Aorta (tissue), 5 donors: ENCODE measurements around the gene GABRB1. TPM values are rescaled to one million over a fixed set of nuclear protein-coding genes. Genes with fewer than 3 reads are reported as not detected.

Experiments
- ATAC-seq: fragments of 200-7000 bp; cut with Tn5 transposase; one replicate; pipeline ENCODE4 v1.9.1; 2022; ENCODE audit warnings: moderate library complexity; ENCODE audit not compliant: low FRiP score
- DNase-seq, 2 donors: peaks; one replicate each; pipeline ENCODE4 v3.0.0-alpha.2; 2020
- H3K27ac ChIP-seq, 2 donors: one replicate each; pipeline ENCODE4 v1.5.1; 2013; ENCODE audit warnings: low read length in 2 of 2, mild to moderate bottlenecking in 2 of 2, moderate library complexity in 2 of 2, control low read depth in 1 of 2, inconsistent platforms in 1 of 2, low read depth in 1 of 2
- H3K27me3 ChIP-seq, 2 donors: one replicate each; pipeline ENCODE4 v1.6.1; 2013; ENCODE audit warnings: control low read depth in 1 of 2, low read length in 1 of 2, mild to moderate bottlenecking in 1 of 2, moderate library complexity in 1 of 2; ENCODE audit not compliant: insufficient read depth in 2 of 2, control insufficient read depth in 1 of 2
- H3K36me3 ChIP-seq, 2 donors: one replicate each; pipeline ENCODE4 v1.6.1; 2013; ENCODE audit warnings: control low read depth in 1 of 2, low read length in 1 of 2, mild to moderate bottlenecking in 1 of 2; ENCODE audit not compliant: insufficient read depth in 2 of 2, control insufficient read depth in 1 of 2
- H3K4me1 ChIP-seq, 2 donors: one replicate each; pipeline ENCODE4 v1.6.1; 2013; ENCODE audit warnings: low read length in 2 of 2, control low read depth in 1 of 2, mild to moderate bottlenecking in 1 of 2, moderate library complexity in 1 of 2; ENCODE audit not compliant: insufficient read depth in 2 of 2, control insufficient read depth in 1 of 2
- H3K4me3 ChIP-seq, 2 donors: one replicate each; pipeline ENCODE4 v1.5.1; 2013; ENCODE audit warnings: low read length in 2 of 2, control low read depth in 1 of 2, mild to moderate bottlenecking in 1 of 2
- H3K9me3 ChIP-seq: one replicate; pipeline ENCODE4 v1.6.1; 2013; ENCODE audit warnings: mild to moderate bottlenecking, low read length; ENCODE audit not compliant: control insufficient read depth
- WGBS, 2 donors: extraction: QIAGEN DNeasy Blood & Tissue Kit; methylation state at CpG; one replicate each; pipeline ENCODE4 v1.1.7; 2013; 5-methylcytosine and 5-hydroxymethylcytosine counted together
- intact Hi-C, 2 donors: fragments of 100-400 bp; cut with DNase I; formaldehyde crosslinking; loops; one replicate each; pipeline versions ENCODE4 v1.14.2 to v1.15.0; 2022
- polyA plus RNA-seq, 2 donors: library from polyadenylated mRNA; stranded (reverse); fragments of 200-250 nt; gene quantifications; one replicate each; pipeline ENCODE4 v1.2.3, GENCODE V29; 2013
- total RNA-seq, 2 donors: library from RNA; stranded (reverse); fragmentation: NEBNext Ultra II Directional; extraction: Animal tissue kit (Norgen Biotek cat#: 25700); gene quantifications; one replicate each; pipeline ENCODE4 v1.2.1, GENCODE V29; 2021
- donor health status: healthy with polysubstance abuse.
- donor health status: Bipolar disorder and iron deficiency.
- donor health status: DM: no; HTN: no; CAD: no.
- donor health status: DM: no; HTN: no; CAD: no.
- donor health status: DM: yes; HTN: yes; CAD: no.

Gene GABRB1
- total and polyA plus RNA-seq, 4 donors = 0.71 TPM; not detected in 3

GRCh38 chr4:47213971-47214370, 182.6 kb downstream of the GABRB1 start:
- Histone ChIP-seq H3K27me3 (no peaks in the 10 kb centered on the region), H3K36me3 (no peaks in the 10 kb centered on the region), H3K27ac (no peak overlapping the region), H3K4me3 (no peak overlapping the region), H3K4me1 (no peaks in the 10 kb centered on the region), H3K9me3 (no peaks in the 10 kb centered on the region)
- intact Hi-C loops = no loop called here
- 10 to 16% methylated on average over 3 of the region's 3 CpGs for WGBS, 2 donors
- ATAC-seq (no peak), DNase-seq (no peak)

- Histone ChIP-seq H3K27me3 (no peaks in the 10 kb centered on the region), H3K27ac (no peak overlapping the region), H3K36me3 (no peaks in the 10 kb centered on the region), H3K4me1 (no peaks in the 10 kb centered on the region), H3K9me3 (no peaks in the 10 kb centered on the region), H3K4me3 (no peak overlapping the region)
- WGBS, 2 donors = 7 to 29% methylated on average over 1 of the region's 1 CpG
- intact Hi-C loops = no loop called here
- DNase-seq (no peak), ATAC-seq (no peak)
These were observed 184.4 kb downstream of the GABRB1 start for GRCh38 chr4:47215759-47216158.

GRCh38 chr4:47217291-47217690, 185.9 kb downstream of the GABRB1 start:
- intact Hi-C loops = no loop called here
- Histone ChIP-seq H3K27me3 (no peaks in the 10 kb centered on the region), H3K4me3 (no peak overlapping the region), H3K9me3 (no peaks in the 10 kb centered on the region), H3K36me3 (no peaks in the 10 kb centered on the region), H3K27ac (no peak overlapping the region), H3K4me1 (no peaks in the 10 kb centered on the region)
- WGBS, 2 donors = 61 to 82% methylated on average over 1 of the region's 1 CpG
- DNase-seq (no peak), ATAC-seq (no peak)

GRCh38 chr4:47217884-47218283, 186.5 kb downstream of the GABRB1 start:
- WGBS, 2 donors = 48 to 65% methylated on average over 1 of the region's 1 CpG
- Histone ChIP-seq H3K9me3 (no peaks in the 10 kb centered on the region), H3K27ac (no peak overlapping the region), H3K27me3 (no peaks in the 10 kb centered on the region), H3K36me3 (no peaks in the 10 kb centered on the region), H3K4me3 (no peak overlapping the region), H3K4me1 (no peaks in the 10 kb centered on the region)
- DNase-seq (no peak), ATAC-seq (no peak)
- intact Hi-C loops = no loop called here

- H3K4me1 ChIP-seq = no peaks in the 10 kb centered on the region
- ATAC-seq = no peak
- no peaks in the 10 kb centered on the region for H3K36me3 ChIP-seq
- WGBS, 2 donors = 63 to 64% methylated on average over 1 of the region's 1 CpG
- no peaks in the 10 kb centered on the region for H3K27me3 ChIP-seq
- DNase-seq = no peak
- no peak overlapping the region for H3K4me3 ChIP-seq
- intact Hi-C loops = no loop called here
- no peaks in the 10 kb centered on the region for H3K9me3 ChIP-seq
- H3K27ac ChIP-seq = no peak overlapping the region
These were observed 187.3 kb downstream of the GABRB1 start for GRCh38 chr4:47218631-47219030.

- intact Hi-C loops = no loop called here
- 77 to 84% methylated on average over 2 of the region's 2 CpGs for WGBS, 2 donors
- Histone ChIP-seq H3K36me3 (no peaks in the 10 kb centered on the region), H3K27me3 (no peaks in the 10 kb centered on the region), H3K4me1 (no peaks in the 10 kb centered on the region), H3K4me3 (no peak overlapping the region), H3K9me3 (no peaks in the 10 kb centered on the region), H3K27ac (no peak overlapping the region)
- DNase-seq (no peak), ATAC-seq (no peak)
These were observed 188.2 kb downstream of the GABRB1 start for GRCh38 chr4:47219586-47219985.

GRCh38 chr4:47221721-47222120, 190.4 kb downstream of the GABRB1 start:
- H3K9me3 ChIP-seq = no peaks in the 10 kb centered on the region
- H3K36me3 ChIP-seq = no peaks in the 10 kb centered on the region
- H3K4me1 ChIP-seq = no peaks in the 10 kb centered on the region
- H3K27ac ChIP-seq = no peak overlapping the region
- intact Hi-C loops = no loop called here
- H3K27me3 ChIP-seq = no peaks in the 10 kb centered on the region
- ATAC-seq = no peak
- DNase-seq = no peak
- 32 to 33% methylated on average over 2 of the region's 2 CpGs for WGBS, 2 donors
- H3K4me3 ChIP-seq = no peak overlapping the region

- no peak for ATAC-seq
- H3K27me3 ChIP-seq = no peaks in the 10 kb centered on the region
- no peaks in the 10 kb centered on the region for H3K4me1 ChIP-seq
- no peaks in the 10 kb centered on the region for H3K36me3 ChIP-seq
- no peaks in the 10 kb centered on the region for H3K9me3 ChIP-seq
- intact Hi-C loops = no loop called here
- DNase-seq = no peak
- WGBS, 2 donors = 84 to 86% methylated on average over 1 of the region's 1 CpG
- H3K27ac ChIP-seq = no peak overlapping the region
- H3K4me3 ChIP-seq = no peak overlapping the region
These were observed 190.9 kb downstream of the GABRB1 start for GRCh38 chr4:47222276-47222675.

- intact Hi-C loops = no loop called here
- Histone ChIP-seq H3K27me3 (no peaks in the 10 kb centered on the region), H3K4me1 (no peaks in the 10 kb centered on the region), H3K36me3 (no peaks in the 10 kb centered on the region), H3K27ac (no peak overlapping the region), H3K9me3 (no peaks in the 10 kb centered on the region), H3K4me3 (no peak overlapping the region)
- DNase-seq (no peak), ATAC-seq (no peak)
These were observed 193.0 kb downstream of the GABRB1 start for GRCh38 chr4:47224361-47224760.
